HepG2 (cell line): Measurements from ENCODE around the gene OR5K2. TPM values are rescaled to one million over a fixed set of nuclear protein-coding genes. Genes with fewer than 3 reads are reported as not detected.
A peak's percentile ranks its signal among the peaks of the same experiment; 100 is the strongest.

Experiments used
- AGO2 ChIP-seq: fragments of 200-400 bp; formaldehyde crosslinking; optimal IDR thresholded peaks from 2 replicates; pipeline ENCODE3; 2017; ENCODE audit warnings: mild to moderate bottlenecking, low read depth, low read length, moderate library complexity
- BORCS8-MEF2B ChIP-seq: sonication (generic); formaldehyde crosslinking; IDR thresholded peaks from 2 replicates; pipeline ENCODE4 v1.8.0; 2022; ENCODE audit warnings: mild to moderate bottlenecking, missing genetic modification reagents
- CENPT ChIP-seq: sonication (generic); formaldehyde crosslinking; IDR thresholded peaks from 2 replicates; pipeline ENCODE4 v1.8.0; 2022; ENCODE audit warnings: low read depth, mild to moderate bottlenecking, moderate library complexity, missing genetic modification reagents
- ETV5 ChIP-seq: IDR thresholded peaks from 2 replicates; pipeline ENCODE4 v1.6.1; 2018; ENCODE audit warnings: missing biosample characterization, missing genetic modification reagents, inconsistent platforms, borderline replicate concordance
- GFI1 ChIP-seq: sonication (generic); formaldehyde crosslinking; IDR thresholded peaks from 2 replicates; pipeline ENCODE4 v1.5.0; 2020; ENCODE audit warnings: missing genetic modification reagents, mild to moderate bottlenecking, borderline replicate concordance
- GLI4 ChIP-seq: sonication (generic); formaldehyde crosslinking; IDR thresholded peaks from 2 replicates; pipeline ENCODE4 v1.5.1; 2020; ENCODE audit warnings: missing genetic modification reagents, mild to moderate bottlenecking, moderate library complexity, borderline replicate concordance
- HNRNPLL ChIP-seq: fragments of 200-400 bp; formaldehyde crosslinking; IDR thresholded peaks from 2 replicates; pipeline ENCODE4 v1.6.1; 2017; ENCODE audit warnings: mild to moderate bottlenecking, low read depth, low read length; ENCODE audit not compliant: poor library complexity, severe bottlenecking
- IKZF1 ChIP-seq: fragments of 450-650 bp; IDR thresholded peaks from 2 replicates; pipeline ENCODE4 v1.7.1; 2016
- KAT2B ChIP-seq: fragments of 150-350 bp; IDR thresholded peaks from 2 replicates; pipeline ENCODE4 v1.6.1; 2014; ENCODE audit warnings: low read depth, low read length, borderline replicate concordance
- KLF12 ChIP-seq: sonication (generic); formaldehyde crosslinking; IDR thresholded peaks from 2 replicates; pipeline ENCODE4 v1.4.0; 2020; ENCODE audit warnings: missing genetic modification reagents, borderline replicate concordance
- KMT2A ChIP-seq: sonication (generic); formaldehyde crosslinking; IDR thresholded peaks from 2 replicates; pipeline ENCODE4 v1.4.0; 2020; ENCODE audit warnings: missing genetic modification reagents
- MAF1 ChIP-seq: sonication (generic); formaldehyde crosslinking; IDR thresholded peaks from 2 replicates; pipeline ENCODE4 v1.5.0; 2020; ENCODE audit warnings: missing genetic modification reagents, borderline replicate concordance
- MEF2D ChIP-seq: sonication (generic); formaldehyde crosslinking; IDR thresholded peaks from 2 replicates; pipeline ENCODE4 v1.5.1; 2020; ENCODE audit warnings: mild to moderate bottlenecking, missing genetic modification reagents
- NAIF1 ChIP-seq: sonication (generic); formaldehyde crosslinking; IDR thresholded peaks from 2 replicates; pipeline ENCODE4 v1.5.0; 2020; ENCODE audit warnings: mild to moderate bottlenecking, missing genetic modification reagents, borderline replicate concordance
- NBN ChIP-seq: fragments of 450-650 bp; conservative IDR thresholded peaks from 2 replicates; pipeline ENCODE4 v1.6.1; 2017
- PAF1 ChIP-seq: IDR thresholded peaks from 2 replicates; pipeline ENCODE4 v1.6.1; 2016; ENCODE audit warnings: missing genetic modification reagents, missing compliant biosample characterization
- PCBP2 ChIP-seq: fragments of 200-400 bp; formaldehyde crosslinking; optimal IDR thresholded peaks from 2 replicates; pipeline ENCODE3; 2018; ENCODE audit warnings: low read length, low read depth; ENCODE audit not compliant: poor library complexity, severe bottlenecking
- POLR2A ChIP-seq, 2 experiments: IDR thresholded peaks; 2 replicates each; pipeline ENCODE4 v1.6.1; 2011; ENCODE audit warnings: low read depth in 2 of 2, low read length in 2 of 2, mild to moderate bottlenecking in 1 of 2, moderate library complexity in 1 of 2; ENCODE audit not compliant: insufficient read depth in 1 of 2
- SAP130 ChIP-seq: IDR thresholded peaks from 2 replicates; pipeline ENCODE4 v1.6.1; 2016; ENCODE audit warnings: low read depth
- ZFP82 ChIP-seq: sonication (generic); formaldehyde crosslinking; IDR thresholded peaks from 2 replicates; pipeline ENCODE4 v1.5.1; 2020; ENCODE audit warnings: mild to moderate bottlenecking, missing genetic modification reagents, borderline replicate concordance
- ZMYM4 ChIP-seq: sonication (generic); formaldehyde crosslinking; IDR thresholded peaks from 2 replicates; pipeline ENCODE4 v1.8.1; 2023; ENCODE audit warnings: mild to moderate bottlenecking, missing genetic modification reagents
- ZNF607 ChIP-seq: sonication (generic); formaldehyde crosslinking; IDR thresholded peaks from 2 replicates; pipeline ENCODE4 v1.5.1; 2020; ENCODE audit warnings: missing genetic modification reagents, mild to moderate bottlenecking, borderline replicate concordance
- ZNF782 ChIP-seq: sonication (generic); formaldehyde crosslinking; IDR thresholded peaks from 2 replicates; pipeline ENCODE4 v1.4.0; 2020; ENCODE audit warnings: missing genetic modification reagents, mild to moderate bottlenecking, borderline replicate concordance
- ZNF879 ChIP-seq: sonication (generic); formaldehyde crosslinking; IDR thresholded peaks from 2 replicates; pipeline ENCODE4 v1.8.1; 2023; ENCODE audit warnings: missing genetic modification reagents
- ZSCAN9 ChIP-seq: IDR thresholded peaks from 2 replicates; pipeline ENCODE4 v1.6.1; 2016; ENCODE audit warnings: borderline replicate concordance
- polyA plus RNA-seq, 8 experiments: library from polyadenylated mRNA; depleted of rRNA in 3 of 8; stranded (reverse) in 7 of 8; unstranded in 1 of 8; fragments of >200 nt; fragmentation: Illumina TruSeq in 4 of 8; extraction: Trizol in 4 of 8; gene quantifications; 2 replicates each; pipeline versions ENCODE4 v1.2.1 to v1.2.3, GENCODE V29; 2011 to 2016; ENCODE audit warnings: low read depth in 4 of 8, missing spikeins in 1 of 8, mixed read lengths in 1 of 8; ENCODE audit not compliant: insufficient read depth in 1 of 8
- total RNA-seq, 5 experiments: library from RNA; depleted of rRNA; stranded (reverse); fragments of >200 nt; fragmentation: Illumina TruSeq; extraction: Trizol; gene quantifications; 2 replicates each; pipeline ENCODE4 v1.2.3, GENCODE V29; 2016; ENCODE audit warnings: low read depth in 1 of 5
- TF ChIP-seq, protein P1 (sequence below): sonication (generic); formaldehyde crosslinking; IDR thresholded peaks from 2 replicates; pipeline ENCODE4 v1.8.1; 2023; ENCODE audit warnings: mild to moderate bottlenecking, missing genetic modification reagents, borderline replicate concordance
- TF ChIP-seq, protein P2 (sequence below): IDR thresholded peaks from 2 replicates; pipeline ENCODE4 v1.6.1; 2012; ENCODE audit warnings: low read length, improper control_type of control experiment
- TF ChIP-seq, protein P3 (sequence below): sonication (generic); formaldehyde crosslinking; IDR thresholded peaks from 2 replicates; pipeline ENCODE4 v1.9.0; 2021; ENCODE audit warnings: missing genetic modification reagents, borderline replicate concordance

OR5K2 gene
- total and polyA plus RNA-seq, 2 of the 13 experiments (the other 11 are each of a cell fraction or from before 2014, with no cell fraction given) = not detected

DNA sequence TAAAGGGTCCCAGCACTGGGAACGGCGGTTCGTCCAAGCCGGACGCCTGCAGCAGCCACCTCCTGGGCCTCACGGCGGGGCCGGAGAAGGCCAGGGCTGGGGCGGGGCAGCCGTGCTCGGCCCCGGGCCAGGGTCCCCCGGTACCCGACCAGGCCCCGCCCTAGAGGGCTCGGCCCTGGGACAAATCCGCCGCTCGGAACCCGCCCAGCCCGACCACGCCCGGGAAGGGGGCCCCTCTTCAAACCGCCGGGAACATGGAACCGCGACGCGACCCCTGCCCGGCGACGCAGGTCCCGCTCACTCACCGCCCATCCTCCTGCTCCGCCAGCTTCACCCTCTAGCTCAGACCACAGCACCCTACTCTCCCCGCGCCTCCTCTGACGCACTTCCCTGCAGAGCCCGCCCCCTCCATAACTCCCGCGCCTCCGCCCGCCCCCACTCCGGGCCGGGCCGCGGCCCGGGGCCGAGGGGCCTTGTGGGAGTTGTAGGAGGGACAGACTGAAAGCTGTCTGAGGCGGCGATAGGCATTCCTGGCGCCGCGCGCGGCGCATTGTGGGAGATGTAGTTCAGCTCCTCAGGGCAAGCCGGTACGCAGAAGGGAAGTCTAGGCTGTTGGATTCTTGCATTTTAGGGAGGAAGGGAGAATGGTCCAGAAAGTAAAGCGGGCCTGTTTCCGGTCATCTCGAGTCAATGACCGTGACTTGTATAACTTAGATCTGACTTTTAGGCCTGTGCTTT is 25.2 kb downstream of the OR5K2 start, which contains the start of gene CLDND1 (continued):
- TF ChIP-seq NBN (no peak), PCBP2 (no peak), ZMYM4 (peak; percentile 54), ZSCAN9 (CRISPR knock-in tag) (no peak; the same call in 1 of the 2 replicates), ZNF607 (no peak; the same call in 1 of the 2 replicates), AGO2 (peak; percentile 55), IKZF1 (no peak), KAT2B (no peak), CENPT (no peak), ZFP82 (CRISPR knock-in tag) (peak; percentile 83; the same call in 1 of the 2 replicates), BORCS8-MEF2B (CRISPR knock-in tag) (peak; percentile 40; the same call in 1 of the 2 replicates), ZNF879 (CRISPR knock-in tag) (no peak), PAF1 (no peak), ZNF782 (CRISPR knock-in tag) (no peak), NAIF1 (no peak), KMT2A (CRISPR knock-in tag) (0 out of 2 replicates have a peak, but pooled peaks have one; percentile 66), GLI4 (no peak), GFI1 (no peak), MAF1 (0 out of 2 replicates have a peak, but pooled peaks have one; percentile 26), HNRNPLL (peak; percentile 69), ETV5 (CRISPR knock-in tag) (peak; percentile 36; the same call in 1 of the 2 replicates), KLF12 (CRISPR knock-in tag) (peak; percentile 90; the same call in 1 of the 2 replicates), SAP130 (peak; percentile 72), POLR2A (IDR thresholded peaks at IDR 0.05; ENCODE audit: insufficient read depth in 1 of 2, low read depth in 2 of 2, low read length in 2 of 2) (peak; percentile 81 to 92), MEF2D (no peak)
- TF ChIP-seq, protein P1, sequence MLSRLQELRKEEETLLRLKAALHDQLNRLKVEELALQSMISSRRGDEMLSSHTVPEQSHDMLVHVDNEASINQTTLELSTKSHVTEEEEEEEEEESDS (CRISPR knock-in tag) = peak; percentile 38; the same call in 1 of the 2 replicates
- TF ChIP-seq, protein P2, sequence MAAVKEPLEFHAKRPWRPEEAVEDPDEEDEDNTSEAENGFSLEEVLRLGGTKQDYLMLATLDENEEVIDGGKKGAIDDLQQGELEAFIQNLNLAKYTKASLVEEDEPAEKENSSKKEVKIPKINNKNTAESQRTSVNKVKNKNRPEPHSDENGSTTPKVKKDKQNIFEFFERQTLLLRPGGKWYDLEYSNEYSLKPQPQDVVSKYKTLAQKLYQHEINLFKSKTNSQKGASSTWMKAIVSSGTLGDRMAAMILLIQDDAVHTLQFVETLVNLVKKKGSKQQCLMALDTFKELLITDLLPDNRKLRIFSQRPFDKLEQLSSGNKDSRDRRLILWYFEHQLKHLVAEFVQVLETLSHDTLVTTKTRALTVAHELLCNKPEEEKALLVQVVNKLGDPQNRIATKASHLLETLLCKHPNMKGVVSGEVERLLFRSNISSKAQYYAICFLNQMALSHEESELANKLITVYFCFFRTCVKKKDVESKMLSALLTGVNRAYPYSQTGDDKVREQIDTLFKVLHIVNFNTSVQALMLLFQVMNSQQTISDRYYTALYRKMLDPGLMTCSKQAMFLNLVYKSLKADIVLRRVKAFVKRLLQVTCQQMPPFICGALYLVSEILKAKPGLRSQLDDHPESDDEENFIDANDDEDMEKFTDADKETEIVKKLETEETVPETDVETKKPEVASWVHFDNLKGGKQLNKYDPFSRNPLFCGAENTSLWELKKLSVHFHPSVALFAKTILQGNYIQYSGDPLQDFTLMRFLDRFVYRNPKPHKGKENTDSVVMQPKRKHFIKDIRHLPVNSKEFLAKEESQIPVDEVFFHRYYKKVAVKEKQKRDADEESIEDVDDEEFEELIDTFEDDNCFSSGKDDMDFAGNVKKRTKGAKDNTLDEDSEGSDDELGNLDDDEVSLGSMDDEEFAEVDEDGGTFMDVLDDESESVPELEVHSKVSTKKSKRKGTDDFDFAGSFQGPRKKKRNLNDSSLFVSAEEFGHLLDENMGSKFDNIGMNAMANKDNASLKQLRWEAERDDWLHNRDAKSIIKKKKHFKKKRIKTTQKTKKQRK = no peak
- TF ChIP-seq, protein P3, sequence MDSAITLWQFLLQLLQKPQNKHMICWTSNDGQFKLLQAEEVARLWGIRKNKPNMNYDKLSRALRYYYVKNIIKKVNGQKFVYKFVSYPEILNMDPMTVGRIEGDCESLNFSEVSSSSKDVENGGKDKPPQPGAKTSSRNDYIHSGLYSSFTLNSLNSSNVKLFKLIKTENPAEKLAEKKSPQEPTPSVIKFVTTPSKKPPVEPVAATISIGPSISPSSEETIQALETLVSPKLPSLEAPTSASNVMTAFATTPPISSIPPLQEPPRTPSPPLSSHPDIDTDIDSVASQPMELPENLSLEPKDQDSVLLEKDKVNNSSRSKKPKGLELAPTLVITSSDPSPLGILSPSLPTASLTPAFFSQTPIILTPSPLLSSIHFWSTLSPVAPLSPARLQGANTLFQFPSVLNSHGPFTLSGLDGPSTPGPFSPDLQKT (CRISPR knock-in tag) = no peak
